Nephron (organoid): ENCODE data around the gene SERPINA3.
"Not testable (repeated sequence)": the region's sequence is repeated elsewhere in the genome, so short reads cannot be mapped to it uniquely, and the experiment has no call there.

Experiments used
- H3K27ac Mint-ChIP-seq, 3 experiments: 2 replicates each; pipeline ENCODE4 v1.8.0; 2020; ENCODE audit warnings: mixed read lengths in 3 of 3, mild to moderate bottlenecking in 2 of 3, moderate library complexity in 1 of 3
- H3K27me3 Mint-ChIP-seq: 2 replicates; pipeline ENCODE4 v1.8.0; 2021; ENCODE audit warnings: low read depth, mild to moderate bottlenecking, moderate library complexity, mixed read lengths
- H3K36me3 Mint-ChIP-seq: 2 replicates; pipeline ENCODE4 v1.8.0; 2020; ENCODE audit warnings: low read depth, mixed read lengths
- H3K4me1 Mint-ChIP-seq: 2 replicates; pipeline ENCODE4 v1.8.0; 2020; ENCODE audit warnings: mixed read lengths
- H3K4me3 Mint-ChIP-seq, 3 experiments: 2 replicates each; pipeline ENCODE4 v1.8.0; 2020; ENCODE audit warnings: mild to moderate bottlenecking in 3 of 3, mixed read lengths in 3 of 3, moderate library complexity in 2 of 3
- H3K9me3 Mint-ChIP-seq: 2 replicates; pipeline ENCODE4 v1.8.0; 2020; ENCODE audit warnings: mixed read lengths
- CTCF ChIP-seq, 3 experiments: fragments of 200-600 bp; sonication (generic); IDR thresholded peaks; one replicate each; pipeline ENCODE4 v1.5.0; 2021; ENCODE audit warnings: antibody characterized with exemption in 3 of 3; ENCODE audit not compliant: unreplicated experiment in 3 of 3

SERPINA3 gene

GRCh38 chr14:94600148-94600545, 12.0 kb upstream of the SERPINA3 start:
- H3K36me3 Mint-ChIP-seq, result no peaks in the 10 kb centered on the region
- peaks cover 34% of the 10 kb centered on the region for H3K4me1 Mint-ChIP-seq
- H3K9me3 Mint-ChIP-seq, result no peaks in the 10 kb centered on the region
- H3K4me3 Mint-ChIP-seq, result no peak overlapping the region
- peaks cover 7% of the 10 kb centered on the region for H3K27me3 Mint-ChIP-seq
- no peak for TF ChIP-seq CTCF (IDR thresholded peaks at IDR 0.05; ENCODE audit: unreplicated experiment in 3 of 3)
- H3K27ac Mint-ChIP-seq, result no peak overlapping the region

GRCh38 chr14:94601884-94602391, 10.3 kb upstream of the SERPINA3 start:
- Mint-ChIP-seq H3K27me3 (peaks cover 7% of the 10 kb centered on the region), H3K4me3 (no peak overlapping the region), H3K27ac (peak overlapping the region; percentile 33 to 78 (median 77)), H3K4me1 (peaks cover 39% of the 10 kb centered on the region), H3K9me3 (no peaks in the 10 kb centered on the region), H3K36me3 (no peaks in the 10 kb centered on the region)
- no peak for TF ChIP-seq CTCF (IDR thresholded peaks at IDR 0.05; ENCODE audit: unreplicated experiment in 3 of 3)

DNA sequence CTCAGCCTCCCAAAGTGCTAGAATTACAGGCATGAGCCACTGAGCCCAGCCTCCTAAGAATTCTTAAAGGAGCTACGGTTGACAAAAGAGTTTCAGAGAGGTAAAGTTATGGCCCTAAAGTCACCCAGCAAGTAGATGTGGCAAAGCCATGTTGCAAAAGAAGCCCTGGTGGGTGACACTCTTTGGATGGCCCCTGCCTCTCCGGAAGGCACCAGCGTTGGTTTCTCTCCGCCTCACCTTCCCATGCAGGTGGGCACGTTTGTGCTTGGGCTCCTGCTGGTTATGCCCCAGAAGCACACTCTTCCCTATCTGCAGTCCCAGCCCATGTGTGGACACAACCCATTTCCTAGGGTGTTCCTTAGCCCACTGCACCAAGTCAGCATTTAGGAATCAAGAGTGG, 9.5 kb upstream of the SERPINA3 start:
- no peak overlapping the region for H3K4me3 Mint-ChIP-seq
- H3K27ac Mint-ChIP-seq, result no peak overlapping the region
- H3K9me3 Mint-ChIP-seq, result no peaks in the 10 kb centered on the region
- no peak for TF ChIP-seq CTCF (IDR thresholded peaks at IDR 0.05; ENCODE audit: unreplicated experiment in 3 of 3)
- H3K36me3 Mint-ChIP-seq, result no peaks in the 10 kb centered on the region
- H3K4me1 Mint-ChIP-seq, result peaks cover 39% of the 10 kb centered on the region
- peaks cover 12% of the 10 kb centered on the region for H3K27me3 Mint-ChIP-seq

- no peaks in the 10 kb centered on the region for H3K9me3 Mint-ChIP-seq
- H3K27ac Mint-ChIP-seq, result no peak overlapping the region
- peaks cover 15% of the 10 kb centered on the region for H3K27me3 Mint-ChIP-seq
- peaks cover 21% of the 10 kb centered on the region for H3K4me1 Mint-ChIP-seq
- no peak overlapping the region for H3K4me3 Mint-ChIP-seq
- H3K36me3 Mint-ChIP-seq, result no peaks in the 10 kb centered on the region
- no peak for TF ChIP-seq CTCF (IDR thresholded peaks at IDR 0.05; ENCODE audit: unreplicated experiment in 3 of 3)
Measured at GRCh38 chr14:94605361-94605760, 6.8 kb upstream of the SERPINA3 start.

DNA sequence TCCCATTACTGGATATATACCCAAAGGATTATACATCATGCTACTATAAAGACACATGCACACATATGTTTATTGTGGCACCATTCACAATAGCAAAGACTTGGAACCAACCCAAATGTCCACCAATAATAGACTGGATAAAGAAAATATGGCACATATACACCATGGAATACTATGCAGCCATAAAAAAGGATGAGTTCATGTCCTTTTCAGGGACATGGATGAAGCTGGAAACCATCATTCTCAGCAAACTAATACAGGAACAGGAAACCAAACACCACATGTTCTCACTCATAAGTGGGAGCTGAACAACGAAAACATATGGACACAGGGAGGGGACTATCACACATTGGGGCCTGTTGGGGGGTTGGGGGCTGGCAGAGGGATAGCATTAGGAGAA, 3.2 kb upstream of the SERPINA3 start:
- not testable (repeated sequence) for H3K36me3 Mint-ChIP-seq, H3K27ac Mint-ChIP-seq, H3K9me3 Mint-ChIP-seq, H3K4me3 Mint-ChIP-seq, H3K4me1 Mint-ChIP-seq
- H3K27me3 Mint-ChIP-seq, result peaks cover 13% of the 10 kb centered on the region

DNA sequence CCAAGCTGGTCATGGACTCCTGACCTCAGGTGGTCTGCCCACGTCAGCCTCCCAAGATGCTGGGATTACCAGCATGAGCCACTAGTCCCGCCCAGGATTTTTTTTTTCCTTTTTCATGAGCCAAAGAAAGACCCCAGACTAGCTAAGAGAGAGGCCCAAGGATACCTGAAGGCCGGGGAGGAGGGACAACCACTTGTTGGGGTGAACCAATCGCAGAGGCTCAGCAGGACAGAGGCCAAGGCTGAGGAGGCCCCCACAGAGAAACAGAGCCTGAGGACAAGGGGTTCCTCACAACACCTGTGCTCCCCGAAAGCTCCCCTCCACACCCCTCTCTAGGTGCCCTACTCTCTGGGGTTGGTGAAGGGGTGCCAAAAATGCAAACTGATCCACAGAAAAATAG, 1.0 kb upstream of the SERPINA3 start:
- peaks cover 13% of the 10 kb centered on the region for H3K27me3 Mint-ChIP-seq
- no peak for TF ChIP-seq CTCF (IDR thresholded peaks at IDR 0.05; ENCODE audit: unreplicated experiment in 3 of 3)
- no peaks in the 10 kb centered on the region for H3K36me3 Mint-ChIP-seq
- no peak overlapping the region for H3K4me3 Mint-ChIP-seq
- H3K4me1 Mint-ChIP-seq, result no peaks in the 10 kb centered on the region
- no peaks in the 10 kb centered on the region for H3K9me3 Mint-ChIP-seq
- H3K27ac Mint-ChIP-seq, result no peak overlapping the region
